H1 (cell line): Measurements from ENCODE around the gene SORL1-AS1.

Experiments
- CTCF ChIA-PET: fragments of 300-600 bp; sonication (Branson Sonifier 250); formaldehyde crosslinking; loops from one replicate; lab custom pipeline; 2021; ENCODE audit not compliant: partially characterized antibody; lab: Charles Lee
- POLR2A ChIA-PET: fragments of 300-600 bp; sonication (Branson Sonifier 250); formaldehyde crosslinking; loops from one replicate; lab custom pipeline; 2021; ENCODE audit warnings: inconsistent platforms; ENCODE audit not compliant: partially characterized antibody; lab: Charles Lee
- DNase-seq, 2 experiments: peaks; one replicate each; pipeline versions ENCODE4 v3.0.0 to v3.0.0-alpha.2; 2010 to 2022; ENCODE audit warnings: low spot score in 2 of 2, low read depth in 1 of 2, mixed read lengths in 1 of 2
- FAIRE-seq: peaks from 2 replicates; lab custom pipeline; 2011; peaks lifted over from hg19 to GRCh38; lab: Jason Lieb, UNC
- H2AFZ ChIP-seq: 2 replicates; pipeline ENCODE4 v1.8.1; 2012; ENCODE audit warnings: low read length, inconsistent platforms
- H2AK5ac ChIP-seq: 2 replicates; pipeline ENCODE4 v1.6.1; 2013; ENCODE audit warnings: low read depth, low read length
- H2BK120ac ChIP-seq: replicated peaks from 2 replicates; pipeline ENCODE3; 2013; ENCODE audit warnings: low read depth, low read length, inconsistent platforms
- H2BK12ac ChIP-seq: 2 replicates; pipeline ENCODE4 v1.6.1; 2013; ENCODE audit warnings: low read depth, low read length
- H2BK15ac ChIP-seq: 2 replicates; pipeline ENCODE4 v1.6.1; 2013; ENCODE audit warnings: low read length
- H2BK20ac ChIP-seq: 2 replicates; pipeline ENCODE4 v1.6.1; 2013; ENCODE audit warnings: low read length
- H2BK5ac ChIP-seq: 2 replicates; pipeline ENCODE4 v1.6.1; 2013; ENCODE audit warnings: low read depth, low read length
- H3K14ac ChIP-seq: 2 replicates; pipeline ENCODE4 v1.6.1; 2013; ENCODE audit warnings: inconsistent platforms; ENCODE audit not compliant: insufficient read length
- H3K18ac ChIP-seq: 2 replicates; pipeline ENCODE4 v1.6.1; 2013; ENCODE audit warnings: low read length; ENCODE audit errors: extremely low read depth
- H3K23ac ChIP-seq: 2 replicates; pipeline ENCODE4 v1.6.1; 2013; ENCODE audit warnings: inconsistent platforms; ENCODE audit not compliant: insufficient read length
- H3K23me2 ChIP-seq: 2 replicates; pipeline ENCODE4 v1.6.1; 2013; ENCODE audit warnings: low read depth, low read length
- H3K27ac ChIP-seq: 2 replicates; pipeline ENCODE4 v1.6.1; 2011; ENCODE audit warnings: low read depth, low read length, inconsistent platforms
- H3K27me3 ChIP-seq, 4 experiments: replicated peaks in 1 of 4; 1 replicate in 1 of 4; 2 replicates in 3 of 4; pipeline versions ENCODE4 v1.6.1 to v1.8.1; 2011 to 2013; ENCODE audit warnings: low read length in 3 of 4, mild to moderate bottlenecking in 3 of 4, inconsistent platforms in 2 of 4, mixed read lengths in 2 of 4, moderate library complexity in 1 of 4; ENCODE audit not compliant: control insufficient read depth in 3 of 4, insufficient read depth in 3 of 4; ENCODE audit errors: extremely low read depth in 1 of 4
- H3K36me3 ChIP-seq, 4 experiments: 2 replicates each; pipeline versions ENCODE4 v1.6.1 to v1.8.1; 2011 to 2013; ENCODE audit warnings: mild to moderate bottlenecking in 4 of 4, low read length in 3 of 4, moderate library complexity in 2 of 4, control low read depth in 1 of 4, inconsistent platforms in 1 of 4; ENCODE audit not compliant: insufficient read depth in 4 of 4, control insufficient read depth in 2 of 4
- H3K4ac ChIP-seq: replicated peaks from 2 replicates; pipeline ENCODE3; 2013; ENCODE audit warnings: low read length, low read depth, mixed read lengths, inconsistent platforms; ENCODE audit not compliant: insufficient read length
- H3K4me1 ChIP-seq, 4 experiments: replicated peaks in 1 of 4; 1 replicate in 1 of 4; 2 replicates in 3 of 4; pipeline versions ENCODE4 v1.6.1 to v1.8.1; 2011 to 2013; ENCODE audit warnings: low read length in 3 of 4, inconsistent platforms in 2 of 4, mixed read lengths in 1 of 4; ENCODE audit not compliant: insufficient read depth in 4 of 4, control insufficient read depth in 3 of 4
- H3K4me2 ChIP-seq, 2 experiments: 2 replicates each; pipeline versions ENCODE4 v1.6.1 to v1.8.1; 2011 to 2013; ENCODE audit warnings: low read depth in 2 of 2, low read length in 2 of 2, control low read depth in 1 of 2, inconsistent platforms in 1 of 2, mild to moderate bottlenecking in 1 of 2; ENCODE audit not compliant: insufficient read depth in 1 of 2
- H3K4me3 ChIP-seq, 4 experiments: fragments of 200-600, 300-600 bp in 1 of 4; sonication (generic), shearing (Covaris generic), sonication (Bioruptor Twin) in 1 of 4; 2 replicates each; pipeline versions ENCODE4 v1.5.1 to v1.8.1; 2011 to 2016; ENCODE audit warnings: low read length in 4 of 4, low read depth in 3 of 4, control low read depth in 2 of 4, inconsistent platforms in 2 of 4, mild to moderate bottlenecking in 2 of 4, mixed read lengths in 1 of 4, moderate library complexity in 1 of 4; ENCODE audit not compliant: insufficient read depth in 2 of 4; ENCODE audit errors: extremely low read depth in 1 of 4
- H3K56ac ChIP-seq: replicated peaks from 2 replicates; pipeline ENCODE3; 2013; ENCODE audit warnings: low read depth, mild to moderate bottlenecking, mixed read lengths, low read length, inconsistent platforms; ENCODE audit not compliant: insufficient read length
- H3K79me1 ChIP-seq: 2 replicates; pipeline ENCODE4 v1.6.1; 2013; ENCODE audit warnings: low read depth, low read length, control low read depth
- H3K79me2 ChIP-seq, 2 experiments: 2 replicates each; pipeline versions ENCODE4 v1.6.1 to v1.8.1; 2012 to 2013; ENCODE audit warnings: low read length in 2 of 2, mild to moderate bottlenecking in 2 of 2, inconsistent platforms in 1 of 2; ENCODE audit not compliant: insufficient read depth in 2 of 2, control insufficient read depth in 1 of 2
- H3K9ac ChIP-seq, 4 experiments: replicated peaks in 1 of 4; 1 replicate in 1 of 4; 2 replicates in 3 of 4; pipeline versions ENCODE4 v1.6.1 to v1.8.1; 2011 to 2013; ENCODE audit warnings: low read depth in 3 of 4, low read length in 3 of 4, control low read depth in 2 of 4, mild to moderate bottlenecking in 2 of 4, moderate library complexity in 2 of 4, inconsistent platforms in 1 of 4; ENCODE audit errors: extremely low read depth in 1 of 4
- H3K9me3 ChIP-seq, 2 experiments: 2 replicates each; pipeline versions ENCODE4 v1.6.1 to v1.8.1; 2012 to 2013; ENCODE audit warnings: mild to moderate bottlenecking in 2 of 2, moderate library complexity in 2 of 2, control low read depth in 1 of 2, inconsistent platforms in 1 of 2, low read depth in 1 of 2, low read length in 1 of 2, mixed read lengths in 1 of 2; ENCODE audit not compliant: insufficient read depth in 2 of 2
- H4K20me1 ChIP-seq, 2 experiments: replicated peaks in 1 of 2; 2 replicates each; pipeline versions ENCODE3 to v1.8.1; 2011 to 2013; ENCODE audit warnings: inconsistent platforms in 2 of 2, low read length in 2 of 2, mild to moderate bottlenecking in 1 of 2; ENCODE audit not compliant: insufficient read depth in 2 of 2, control insufficient read depth in 1 of 2
- H4K5ac ChIP-seq: 2 replicates; pipeline ENCODE4 v1.6.1; 2013; ENCODE audit warnings: low read length, low read depth, mixed read lengths, inconsistent platforms; ENCODE audit not compliant: insufficient read length
- H4K8ac ChIP-seq: 2 replicates; pipeline ENCODE4 v1.8.0; 2013; ENCODE audit warnings: mild to moderate bottlenecking, moderate library complexity, low read length, inconsistent platforms; ENCODE audit not compliant: insufficient read depth; ENCODE audit errors: extremely low read depth
- H4K91ac ChIP-seq: replicated peaks from 2 replicates; pipeline ENCODE3; 2013; ENCODE audit warnings: low read length, mixed read lengths, inconsistent platforms; ENCODE audit not compliant: insufficient read length
- CBX5 ChIP-seq: fragments of 300-800, 300-1000 bp; sonication (generic); IDR thresholded peaks from 2 replicates; pipeline ENCODE4 v1.7.1; 2016; ENCODE audit warnings: antibody characterized with exemption, low read length, low read depth
- CEBPB ChIP-seq: IDR thresholded peaks from 2 replicates; pipeline ENCODE4 v1.6.1; 2012; ENCODE audit warnings: low read depth, low read length
- CTBP2 ChIP-seq: IDR thresholded peaks from 2 replicates; pipeline ENCODE4 v1.7.0; 2011; ENCODE audit warnings: borderline replicate concordance, mild to moderate bottlenecking, moderate library complexity, mixed read lengths, low read length; ENCODE audit not compliant: insufficient read depth, insufficient read length
- FOSL1 ChIP-seq: IDR thresholded peaks from 2 replicates; pipeline ENCODE4 v1.6.1; 2011; ENCODE audit warnings: mild to moderate bottlenecking, low read depth, low read length, moderate library complexity; ENCODE audit not compliant: insufficient read depth
- GTF2F1 ChIP-seq: IDR thresholded peaks from 2 replicates; pipeline ENCODE4 v1.6.1; 2012; ENCODE audit warnings: low read depth, low read length, improper control_type of control experiment, borderline replicate concordance
- JUN ChIP-seq: IDR thresholded peaks from 2 replicates; pipeline ENCODE4 v1.6.1; 2011; ENCODE audit warnings: low read depth, mild to moderate bottlenecking, improper control_type of control experiment, low read length
- KDM4A ChIP-seq: IDR thresholded peaks from one replicate; pipeline ENCODE4 v1.7.1; 2012; ENCODE audit warnings: low read depth, mild to moderate bottlenecking, moderate library complexity, low read length, inconsistent platforms; ENCODE audit not compliant: severe bottlenecking
- KDM5A ChIP-seq: fragments of 200-600 bp; IDR thresholded peaks from 2 replicates; pipeline ENCODE4 v1.7.1; 2012; ENCODE audit warnings: mild to moderate bottlenecking, low read length, inconsistent platforms, mixed read lengths
- NANOG ChIP-seq: IDR thresholded peaks from 2 replicates; pipeline ENCODE4 v1.6.1; 2011; ENCODE audit warnings: low read length, low read depth, mild to moderate bottlenecking, inconsistent platforms; ENCODE audit not compliant: insufficient read depth, poor library complexity, severe bottlenecking
- PHF8 ChIP-seq: fragments of 200-600 bp; sonication (generic); conservative IDR thresholded peaks from 2 replicates; pipeline ENCODE4 v1.7.1; 2012; ENCODE audit warnings: low read depth, mild to moderate bottlenecking, inconsistent platforms, low read length, moderate library complexity
- SAP30 ChIP-seq: fragments of 300-600 bp; sonication (generic); IDR thresholded peaks from 2 replicates; pipeline ENCODE4 v1.7.1; 2012; ENCODE audit warnings: low read length, moderate library complexity, mild to moderate bottlenecking, inconsistent platforms; ENCODE audit not compliant: insufficient read depth, insufficient replicate concordance
- SIX5 ChIP-seq: IDR thresholded peaks from 2 replicates; pipeline ENCODE4 v1.6.1; 2011; ENCODE audit warnings: mild to moderate bottlenecking, low read depth, low read length
- SP1 ChIP-seq: IDR thresholded peaks from 2 replicates; pipeline ENCODE4 v1.6.1; 2011; ENCODE audit warnings: low read depth, low read length
- TBP ChIP-seq: IDR thresholded peaks from 2 replicates; pipeline ENCODE4 v1.6.1; 2011; ENCODE audit warnings: low read depth, low read length, improper control_type of control experiment
- TEAD4 ChIP-seq: IDR thresholded peaks from 2 replicates; pipeline ENCODE4 v1.6.1; 2012; ENCODE audit warnings: low read depth, low read length, inconsistent platforms, mixed read lengths
- WGBS, 2 experiments: shearing (Covaris generic) in 1 of 2; methylation state at CpG; one replicate each; pipeline versions ENCODE4 v1.1.6 to v1.1.7; 2013 to 2015; ENCODE audit warnings: low lambda C conversion rate in 2 of 2, mixed read lengths in 2 of 2, inconsistent platforms in 1 of 2, low coverage in 1 of 2, missing lambda C conversion rate in 1 of 2; ENCODE audit not compliant: insufficient replicate concordance in 2 of 2, insufficient coverage in 1 of 2, insufficient read length in 1 of 2; ENCODE audit errors: extremely low coverage in 1 of 2, missing lambda C conversion rate in 1 of 2; 5-methylcytosine and 5-hydroxymethylcytosine counted together

SORL1-AS1 gene

GRCh38 chr11:121500275-121500674 is 47.5 kb upstream of the SORL1-AS1 start:
- TF ChIP-seq TBP (no peak), GTF2F1 (no peak), NANOG (no peak), TEAD4 (no peak), JUN (no peak), CTBP2 (no peak), PHF8 (no peak), FOSL1 (no peak), KDM4A (no peak), SAP30 (no peak), SP1 (no peak), CBX5 (no peak), KDM5A (no peak), CEBPB (no peak), SIX5 (no peak)
- Histone ChIP-seq H3K14ac (no peak overlapping the region), H3K9me3 (no peaks in the 10 kb centered on the region), H2BK20ac (no peak overlapping the region), H3K18ac (no peak overlapping the region), H3K27ac (no peak overlapping the region), H2BK15ac (no peak overlapping the region), H3K9ac (no peak overlapping the region), H2BK12ac (no peak overlapping the region), H2AK5ac (no peak overlapping the region), H4K20me1 (no peaks in the 10 kb centered on the region), H2AFZ (no peak overlapping the region), H2BK5ac (no peak overlapping the region), H3K79me1 (no peaks in the 10 kb centered on the region), H4K5ac (no peak overlapping the region), H3K27me3 (no peaks in the 10 kb centered on the region), H3K36me3 (peaks cover 3 to 51% (median 21%) of the 10 kb centered on the region in 4 experiments; a peak in 5 of 8 replicates), H2BK120ac (no peak overlapping the region), H3K23ac (no peak overlapping the region), H3K4me3 (no peak overlapping the region), H3K4ac (no peak overlapping the region), H3K56ac (no peak overlapping the region), H3K4me1 (peaks cover 0 to 4% (median 0%) of the 10 kb centered on the region in 4 experiments; a peak in 1 of 7 replicates), H3K23me2 (no peaks in the 10 kb centered on the region), H3K4me2 (no peak overlapping the region), H3K79me2 (no peaks in the 10 kb centered on the region), H4K91ac (no peak overlapping the region), H4K8ac (no peak overlapping the region)
- WGBS, 2 experiments: 77% methylated on average over 2 of the region's 2 CpGs; no CpG with 5 or more reads in 1 of the 2 experiments
- FAIRE-seq (no peak), DNase-seq (no peak)
- ChIA-PET CTCF (interaction anchor here (0.9 kb wide), 1 partner anchor 39 kb away, joined by 4 read pairs; no protein-coding TSS in a partner anchor), POLR2A (no interaction called here)
